MM.1S (cell line): ENCODE measurements around the gene PKDCC.

Experiments used
- CTCF ChIP-seq: fragments of 300-600 bp; sonication (generic); IDR thresholded peaks from 2 replicates; pipeline ENCODE4 v1.5.1; 2016; ENCODE audit warnings: antibody characterized with exemption, low read length, mixed read lengths
- EZH2 ChIP-seq: fragments of 300-600 bp; sonication (generic); optimal IDR thresholded peaks from 2 replicates; pipeline ENCODE3; 2017; ENCODE audit warnings: low read depth, mild to moderate bottlenecking, antibody characterized with exemption, low read length, mixed read lengths
- EZH2phosphoT487 ChIP-seq: fragments of 300-600 bp; sonication (generic); IDR thresholded peaks from 2 replicates; pipeline ENCODE4 v1.6.1; 2018; ENCODE audit warnings: antibody characterized with exemption, low read length

DNA sequence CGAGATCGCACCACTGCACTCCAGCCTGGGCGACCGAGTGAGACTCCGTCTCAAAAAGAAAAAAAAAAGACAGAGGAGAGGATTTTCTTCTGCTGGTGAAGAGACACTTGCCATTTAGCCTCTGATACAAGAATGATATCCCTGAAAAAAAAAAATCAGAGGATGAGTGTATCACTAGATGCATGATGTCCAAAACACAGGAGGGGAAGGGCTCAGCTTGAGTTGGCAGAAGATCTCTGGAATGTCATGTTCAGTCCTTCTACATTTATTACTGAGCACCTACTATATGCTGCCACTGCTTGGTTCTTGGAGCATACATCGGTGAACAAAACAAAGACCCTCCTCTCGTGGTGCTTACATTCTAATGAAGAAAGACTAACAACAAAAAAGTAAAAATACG is 10.9 kb upstream of the PKDCC start:
- no peak for TF ChIP-seq CTCF
- no peak for TF ChIP-seq EZH2phosphoT487
- no peak for TF ChIP-seq EZH2
